CD1c-positive myeloid dendritic cell (primary cell): ENCODE results near the gene AGL.
"Not testable (repeated sequence)": the region's sequence is repeated elsewhere in the genome, so short reads cannot be mapped to it uniquely, and the experiment has no call there.

Experiments
- DNase-seq: peaks from one replicate; pipeline ENCODE4 v3.0.0-alpha.2; 2016; ENCODE audit errors: extremely low spot score

AGL gene

DNA sequence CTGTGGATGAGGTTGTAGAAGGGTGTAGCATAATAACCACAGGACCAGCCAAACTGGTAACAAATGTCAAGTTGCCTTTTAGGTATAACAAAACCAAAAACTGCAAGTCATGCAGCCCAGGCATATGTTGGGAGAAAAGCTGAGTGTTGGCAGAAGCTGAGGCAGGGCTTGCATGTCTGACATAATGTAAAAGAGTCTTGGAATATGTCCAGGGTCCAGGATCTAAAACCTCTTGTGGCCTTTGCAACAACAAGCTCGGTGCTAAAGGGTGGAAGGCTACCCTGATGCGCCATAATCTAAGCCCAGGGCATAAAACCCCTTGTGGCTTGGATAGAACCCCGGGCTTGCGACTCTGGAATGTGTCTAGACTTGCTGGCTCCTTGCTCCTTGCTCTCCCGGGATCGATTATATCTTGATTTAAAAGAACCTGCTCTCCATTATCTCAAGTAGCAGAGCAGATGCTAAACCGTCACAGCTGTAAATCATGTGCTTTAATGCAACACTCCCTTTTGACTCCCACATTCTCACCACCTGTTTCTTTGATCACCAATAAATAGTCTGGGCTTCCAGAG, 93.1 kb downstream of the AGL start:
- no peak for DNase-seq

GRCh38 chr1:99944192-99944591, 94.0 kb downstream of the AGL start:
- DNase-seq: no peak

- no peak for DNase-seq
Measured at GRCh38 chr1:99945174-99945573, 95.0 kb downstream of the AGL start.

GRCh38 chr1:99950486-99950885, 100.3 kb downstream of the AGL start:
- no peak for DNase-seq

DNA sequence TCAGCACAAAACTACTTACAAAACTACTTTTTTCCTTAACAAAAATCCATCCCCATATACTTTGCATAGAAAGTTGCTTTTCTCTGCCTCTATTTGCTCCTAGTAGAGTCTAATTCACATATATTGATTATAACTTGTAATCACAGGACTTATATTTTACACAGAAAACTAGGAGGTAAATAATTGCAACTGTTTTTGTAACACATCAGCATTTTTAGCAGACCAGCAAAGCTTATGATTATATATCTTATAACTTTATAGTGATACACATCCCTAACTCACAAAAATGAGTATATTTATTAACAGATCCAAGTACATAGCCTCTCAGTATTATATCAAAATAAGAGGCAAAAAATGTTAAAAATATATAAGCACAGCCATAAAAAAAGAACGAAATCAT, 102.4 kb downstream of the AGL start:
- no peak for DNase-seq

DNA sequence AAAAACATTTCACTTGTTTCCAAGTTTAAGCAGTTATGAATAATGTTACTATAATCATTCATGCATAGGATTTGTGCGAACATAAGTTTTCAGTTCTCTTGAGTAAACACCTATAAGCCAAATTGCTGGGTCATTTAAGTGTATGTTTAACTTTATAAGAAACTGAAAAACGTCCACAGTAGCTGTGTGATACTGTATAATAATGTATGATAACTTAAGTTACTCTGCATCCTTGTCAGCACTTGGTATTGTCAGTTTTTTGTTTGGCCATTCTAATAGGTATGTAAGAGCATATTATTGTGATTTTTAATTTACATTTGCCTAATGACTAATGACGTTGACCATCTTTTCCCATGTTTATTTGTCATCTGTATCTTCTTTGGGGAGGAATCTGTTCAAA, 105.2 kb downstream of the AGL start:
- DNase-seq: no peak

- no peak for DNase-seq
Measured at GRCh38 chr1:99956755-99957154, 106.6 kb downstream of the AGL start.

- DNase-seq: no peak
Measured at GRCh38 chr1:99957818-99958217, 107.7 kb downstream of the AGL start.

- DNase-seq: not testable (repeated sequence)
Measured at GRCh38 chr1:99959189-99959705, 109.1 kb downstream of the AGL start.

GRCh38 chr1:99960260-99960659, 110.1 kb downstream of the AGL start:
- DNase-seq: not testable (repeated sequence)

DNA sequence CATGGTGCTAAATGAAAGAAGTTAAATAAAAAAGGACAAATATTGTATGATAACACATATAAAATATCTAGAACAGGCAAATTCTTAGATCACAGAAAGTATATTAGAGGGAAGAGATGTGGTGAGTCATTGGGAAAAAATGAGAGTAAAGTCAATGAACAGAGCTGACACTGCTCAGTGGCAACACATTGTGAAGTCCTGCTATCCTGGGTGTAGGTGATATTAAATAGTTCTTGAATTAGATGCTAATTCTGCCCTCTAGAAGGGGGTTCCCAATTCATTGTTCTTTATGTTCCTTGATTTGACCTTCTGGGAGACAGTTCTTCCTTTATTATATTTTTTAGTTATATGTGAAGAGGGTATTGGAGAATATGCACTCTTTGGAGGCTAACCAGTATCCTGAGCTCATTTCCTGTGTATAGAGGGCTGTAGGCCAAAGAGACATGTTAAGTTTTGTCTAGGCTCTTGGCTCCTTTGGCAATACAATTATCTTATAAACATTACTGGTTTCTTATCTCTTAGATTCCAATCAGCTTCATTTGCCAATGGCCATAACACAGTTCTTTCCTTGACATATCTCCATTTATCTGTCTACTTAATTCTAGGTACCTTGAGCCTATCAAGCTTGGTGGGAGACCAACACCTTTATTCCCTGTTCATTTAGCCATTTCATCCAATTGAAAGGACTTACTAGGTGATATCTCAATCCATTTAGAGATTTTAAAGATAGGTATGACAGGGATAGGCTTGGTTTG, 113.1 kb downstream of the AGL start:
- DNase-seq: no peak

GRCh38 chr1:99964806-99965205, 114.6 kb downstream of the AGL start:
- no peak for DNase-seq

- no peak for DNase-seq
Measured at GRCh38 chr1:99965646-99966375, 115.7 kb downstream of the AGL start.

DNA sequence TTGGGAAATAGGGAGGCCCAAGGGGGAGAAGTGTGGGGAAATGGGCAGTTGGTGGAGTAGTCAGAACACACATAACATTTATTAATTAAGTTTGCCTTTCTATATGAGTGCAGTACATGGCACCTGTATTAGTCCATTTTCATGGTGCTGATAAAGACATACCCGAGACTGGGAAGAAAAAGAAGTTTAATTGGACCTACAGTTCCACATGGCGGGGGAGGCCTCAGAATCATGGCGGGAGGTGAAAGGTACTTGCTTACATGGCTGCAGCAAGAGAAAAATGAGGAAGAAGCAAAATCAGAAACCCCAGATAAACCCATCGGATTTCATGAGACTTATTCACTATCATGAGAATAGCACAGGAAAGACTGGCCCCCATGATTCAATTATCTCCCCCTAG, 118.1 kb downstream of the AGL start:
- no peak for DNase-seq

- DNase-seq: no peak
Measured at GRCh38 chr1:99969260-99969728, 119.1 kb downstream of the AGL start.

GRCh38 chr1:99969729-99970621, 119.8 kb downstream of the AGL start, which contains the start of gene SLC35A3:
Gene SLC35A3 (plus strand): TSS chr1:99969996. CDS start chr1:99993555, 23,559 bp downstream.
- peak; percentile 80 for DNase-seq

DNA sequence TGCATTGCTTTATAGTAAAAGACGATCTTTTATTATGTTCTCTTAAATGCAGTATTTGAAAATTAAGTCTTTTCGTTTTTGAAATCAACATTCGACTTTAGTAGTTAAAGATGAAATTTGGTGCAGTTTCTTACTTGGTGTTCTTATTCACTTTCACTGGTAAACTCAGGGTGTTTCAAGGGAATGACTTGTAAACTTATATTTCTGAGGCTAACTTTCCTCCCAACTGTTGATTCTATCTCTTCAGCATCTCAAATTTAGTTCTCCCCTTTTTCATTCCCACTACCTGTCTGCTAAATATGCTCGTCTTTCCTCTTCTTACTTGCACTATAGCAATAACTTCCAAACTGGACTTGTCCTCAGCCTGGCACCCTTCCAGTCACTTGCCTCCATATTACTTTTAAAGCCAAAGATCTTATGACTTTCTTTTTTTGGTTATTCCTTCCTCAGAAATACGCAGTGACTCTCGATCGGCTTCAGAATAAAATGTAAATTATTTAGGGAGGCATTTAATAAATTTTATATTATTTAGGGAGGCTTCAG, 120.6 kb downstream of the AGL start:
- DNase-seq: no peak

DNA sequence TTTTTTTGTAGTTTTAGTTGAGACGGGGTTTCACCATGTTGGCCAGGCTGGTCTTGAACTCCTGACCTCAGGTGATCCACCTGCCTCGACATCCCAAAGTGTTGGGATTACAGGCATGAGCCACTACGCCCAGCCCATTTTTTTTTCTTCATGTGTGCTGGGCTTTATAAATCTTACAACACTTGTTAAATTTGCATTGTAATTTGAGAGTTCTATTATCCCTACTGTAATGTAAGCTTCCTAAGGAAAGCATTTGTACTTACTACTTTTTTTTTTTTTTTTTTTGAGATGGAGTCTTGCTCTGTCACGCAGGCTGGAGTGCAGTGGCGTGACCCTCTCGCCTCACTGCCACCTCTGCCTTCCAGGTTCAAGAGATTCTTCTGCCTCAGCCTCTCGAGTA, 121.9 kb downstream of the AGL start:
- not testable (repeated sequence) for DNase-seq
